Suprapubic skin (tissue), 4 donors: ENCODE measurements around the gene PRPS2. TPM values are rescaled to one million over a fixed set of nuclear protein-coding genes. Genes with fewer than 3 reads are reported as not detected.

Source experiments
- DNase-seq, 2 donors: peaks; one replicate each; pipeline ENCODE4 v3.0.0-alpha.2; 2019; ENCODE audit warnings: low spot score in 2 of 2
- H3K27ac ChIP-seq: fragments of 200-600 bp; sonication (generic); one replicate; pipeline ENCODE4 v1.5.1; 2019
- H3K27me3 ChIP-seq: fragments of 200-600 bp; sonication (generic); one replicate; pipeline ENCODE4 v1.5.1; 2019
- H3K36me3 ChIP-seq: fragments of 200-600 bp; sonication (generic); one replicate; pipeline ENCODE4 v1.5.1; 2019
- H3K4me1 ChIP-seq: fragments of 200-600 bp; sonication (generic); one replicate; pipeline ENCODE4 v1.5.1; 2019
- H3K4me3 ChIP-seq: fragments of 200-600 bp; sonication (generic); one replicate; pipeline ENCODE4 v1.5.1; 2019; ENCODE audit warnings: mild to moderate bottlenecking
- H3K9me3 ChIP-seq: fragments of 200-600 bp; sonication (generic); one replicate; pipeline ENCODE4 v1.5.1; 2019
- EP300 ChIP-seq: sonication (generic); formaldehyde crosslinking; IDR thresholded peaks from one replicate; pipeline ENCODE4 v1.6.1; 2017; ENCODE audit warnings: antibody characterized with exemption
- POLR2A ChIP-seq, 2 donors: fragments of 450-650 bp; IDR thresholded peaks; one replicate each; pipeline ENCODE4 v1.6.1; 2017; ENCODE audit warnings: antibody characterized with exemption in 2 of 2, mild to moderate bottlenecking in 2 of 2, moderate library complexity in 2 of 2
- POLR2AphosphoS5 ChIP-seq, 3 donors: sonication (generic); formaldehyde crosslinking; IDR thresholded peaks; one replicate each; pipeline ENCODE4 v1.6.1; 2017; ENCODE audit warnings: antibody characterized with exemption in 3 of 3
- WGBS: methylation state at CpG from one replicate; pipeline ENCODE4 v1.1.5; 2018; 5-methylcytosine and 5-hydroxymethylcytosine counted together
- total RNA-seq, 4 donors: library from RNA; depleted of rRNA; stranded (reverse); fragments of >200 nt; gene quantifications; one replicate each; pipeline ENCODE4 v1.1.0, GENCODE V29; 2016
- TF ChIP-seq, protein P1 (sequence below), 2 donors: fragments of 200-600 bp in 1 of 2; fragments of 450-650 bp in 1 of 2; sonication (generic) in 1 of 2; IDR thresholded peaks; one replicate each; pipeline ENCODE4 v1.5.1; 2016 to 2019; ENCODE audit warnings: antibody characterized with exemption in 2 of 2, mild to moderate bottlenecking in 1 of 2, moderate library complexity in 1 of 2

PRPS2 gene
- total RNA-seq, 4 donors from 2014 or later = 48.2 to 119 (median 70.1) TPM

DNA sequence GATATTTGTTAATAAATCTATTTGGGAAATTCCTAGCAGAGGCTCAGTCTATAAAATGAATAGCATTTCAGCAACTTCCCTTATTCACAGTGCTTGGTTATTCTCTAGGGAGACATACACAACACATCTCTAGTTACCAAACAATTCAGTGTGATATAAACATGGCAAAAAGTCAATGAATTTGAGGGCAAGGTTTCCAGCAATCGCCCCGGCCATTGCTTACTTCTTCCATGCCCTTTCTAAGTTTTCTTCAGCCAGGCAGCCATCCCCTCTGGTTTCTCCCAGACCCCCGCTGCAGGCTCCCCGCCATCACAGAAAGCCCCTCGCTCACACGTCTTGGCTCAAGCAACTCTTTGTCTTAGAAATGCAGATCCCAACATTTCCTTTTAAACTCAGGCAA, 80.0 kb downstream of the PRPS2 start:
- H3K36me3 ChIP-seq = no peaks in the 10 kb centered on the region
- no peak overlapping the region for H3K27ac ChIP-seq
- no peak overlapping the region for H3K4me3 ChIP-seq
- TF ChIP-seq, protein P1, sequence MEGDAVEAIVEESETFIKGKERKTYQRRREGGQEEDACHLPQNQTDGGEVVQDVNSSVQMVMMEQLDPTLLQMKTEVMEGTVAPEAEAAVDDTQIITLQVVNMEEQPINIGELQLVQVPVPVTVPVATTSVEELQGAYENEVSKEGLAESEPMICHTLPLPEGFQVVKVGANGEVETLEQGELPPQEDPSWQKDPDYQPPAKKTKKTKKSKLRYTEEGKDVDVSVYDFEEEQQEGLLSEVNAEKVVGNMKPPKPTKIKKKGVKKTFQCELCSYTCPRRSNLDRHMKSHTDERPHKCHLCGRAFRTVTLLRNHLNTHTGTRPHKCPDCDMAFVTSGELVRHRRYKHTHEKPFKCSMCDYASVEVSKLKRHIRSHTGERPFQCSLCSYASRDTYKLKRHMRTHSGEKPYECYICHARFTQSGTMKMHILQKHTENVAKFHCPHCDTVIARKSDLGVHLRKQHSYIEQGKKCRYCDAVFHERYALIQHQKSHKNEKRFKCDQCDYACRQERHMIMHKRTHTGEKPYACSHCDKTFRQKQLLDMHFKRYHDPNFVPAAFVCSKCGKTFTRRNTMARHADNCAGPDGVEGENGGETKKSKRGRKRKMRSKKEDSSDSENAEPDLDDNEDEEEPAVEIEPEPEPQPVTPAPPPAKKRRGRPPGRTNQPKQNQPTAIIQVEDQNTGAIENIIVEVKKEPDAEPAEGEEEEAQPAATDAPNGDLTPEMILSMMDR (IDR thresholded peaks at IDR 0.05) = no peak
- no peak for TF ChIP-seq POLR2A (IDR thresholded peaks at IDR 0.05)
- TF ChIP-seq EP300 = no peak
- TF ChIP-seq POLR2AphosphoS5 (IDR thresholded peaks at IDR 0.05) = no peak
- no peaks in the 10 kb centered on the region for H3K27me3 ChIP-seq
- no peaks in the 10 kb centered on the region for H3K9me3 ChIP-seq
- WGBS = 73% methylated on average over 6 of the region's 6 CpGs
- no peaks in the 10 kb centered on the region for H3K4me1 ChIP-seq
- DNase-seq = no peak

DNA sequence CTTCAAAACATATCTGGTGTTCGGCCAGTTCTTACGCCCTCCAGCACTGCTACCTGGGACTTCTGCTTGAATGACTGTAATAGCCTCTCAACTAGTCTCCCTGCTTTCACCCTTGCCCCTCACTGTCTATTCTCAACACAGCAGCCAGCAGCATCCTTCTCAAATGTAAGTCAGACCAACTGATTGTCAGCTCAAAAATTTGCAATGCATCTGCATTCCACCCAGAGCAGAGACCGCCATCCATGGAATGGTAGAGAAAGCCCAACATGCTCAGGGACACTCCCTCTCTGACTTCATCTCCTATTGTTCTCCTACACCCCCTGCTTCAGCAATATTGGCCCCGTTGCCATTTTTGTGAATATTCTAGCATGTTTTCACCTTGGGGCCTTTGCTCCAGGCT, 81.5 kb downstream of the PRPS2 start:
- no peaks in the 10 kb centered on the region for H3K9me3 ChIP-seq
- no peak overlapping the region for H3K27ac ChIP-seq
- TF ChIP-seq EP300 (no peak), POLR2AphosphoS5 (IDR thresholded peaks at IDR 0.05) (no peak), POLR2A (IDR thresholded peaks at IDR 0.05) (no peak)
- TF ChIP-seq, protein P1 (IDR thresholded peaks at IDR 0.05) = no peak
- no peaks in the 10 kb centered on the region for H3K27me3 ChIP-seq
- H3K4me1 ChIP-seq = no peaks in the 10 kb centered on the region
- no peak for DNase-seq
- H3K4me3 ChIP-seq = no peak overlapping the region
- H3K36me3 ChIP-seq = no peaks in the 10 kb centered on the region
- WGBS = 72% methylated on average over 4 of the region's 4 CpGs

Other genes starting within 250 kb of the PRPS2 start
- gene TLR7, start 75.7 kb downstream of the PRPS2 start, total RNA-seq = under 1 TPM in 2 of 4 donors, not detected in 2; 0.15 to 0.38 TPM
- gene TLR8, start 115.2 kb downstream of the PRPS2 start, total RNA-seq = under 1 TPM in 3 of 4 donors, not detected in 1; 0.11 to 0.17 (median 0.16) TPM
- gene TMSB4X, start 183.7 kb downstream of the PRPS2 start, total RNA-seq = 1,000 to 10,000 TPM in 3 of 4 donors, 100 to 1,000 TPM in 1; 880 to 1,466 (median 1,228) TPM